GM10266 (cell line): ENCODE measurements around the gene SCN3B.

ENCODE experiments used
- DNase-seq: peaks from one replicate; pipeline ENCODE4 v3.0.0; 2012; ENCODE audit errors: extremely low spot score
- TF ChIP-seq, protein P1 (sequence below): IDR thresholded peaks from 2 replicates; pipeline ENCODE4 v1.5.1; 2012; ENCODE audit warnings: mild to moderate bottlenecking, low read depth; ENCODE audit not compliant: control insufficient read depth, insufficient read depth; ENCODE audit errors: missing control alignments

SCN3B gene

DNA sequence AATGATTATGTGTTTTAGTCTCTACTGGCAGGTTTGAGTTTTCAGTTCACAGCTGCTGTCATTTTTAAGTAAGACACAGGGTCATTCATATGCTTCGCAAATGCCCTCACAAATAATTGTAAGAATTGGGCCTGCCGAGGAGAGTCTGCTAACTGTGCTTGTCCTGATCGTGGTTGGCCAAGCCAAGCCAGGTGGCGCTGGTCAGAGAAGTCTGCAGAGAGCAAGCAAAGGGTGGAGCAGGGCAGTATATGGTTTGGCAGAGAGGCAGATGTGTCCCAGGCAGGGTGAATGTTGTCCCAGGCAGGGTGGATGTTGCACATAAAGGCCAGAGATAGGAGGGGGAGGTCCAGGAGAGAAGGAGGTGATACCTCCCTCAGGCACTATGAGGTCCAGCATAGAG, 52.7 kb downstream of the SCN3B start:
- no peak for DNase-seq
- TF ChIP-seq, protein P1, sequence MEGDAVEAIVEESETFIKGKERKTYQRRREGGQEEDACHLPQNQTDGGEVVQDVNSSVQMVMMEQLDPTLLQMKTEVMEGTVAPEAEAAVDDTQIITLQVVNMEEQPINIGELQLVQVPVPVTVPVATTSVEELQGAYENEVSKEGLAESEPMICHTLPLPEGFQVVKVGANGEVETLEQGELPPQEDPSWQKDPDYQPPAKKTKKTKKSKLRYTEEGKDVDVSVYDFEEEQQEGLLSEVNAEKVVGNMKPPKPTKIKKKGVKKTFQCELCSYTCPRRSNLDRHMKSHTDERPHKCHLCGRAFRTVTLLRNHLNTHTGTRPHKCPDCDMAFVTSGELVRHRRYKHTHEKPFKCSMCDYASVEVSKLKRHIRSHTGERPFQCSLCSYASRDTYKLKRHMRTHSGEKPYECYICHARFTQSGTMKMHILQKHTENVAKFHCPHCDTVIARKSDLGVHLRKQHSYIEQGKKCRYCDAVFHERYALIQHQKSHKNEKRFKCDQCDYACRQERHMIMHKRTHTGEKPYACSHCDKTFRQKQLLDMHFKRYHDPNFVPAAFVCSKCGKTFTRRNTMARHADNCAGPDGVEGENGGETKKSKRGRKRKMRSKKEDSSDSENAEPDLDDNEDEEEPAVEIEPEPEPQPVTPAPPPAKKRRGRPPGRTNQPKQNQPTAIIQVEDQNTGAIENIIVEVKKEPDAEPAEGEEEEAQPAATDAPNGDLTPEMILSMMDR, result no peak

DNA sequence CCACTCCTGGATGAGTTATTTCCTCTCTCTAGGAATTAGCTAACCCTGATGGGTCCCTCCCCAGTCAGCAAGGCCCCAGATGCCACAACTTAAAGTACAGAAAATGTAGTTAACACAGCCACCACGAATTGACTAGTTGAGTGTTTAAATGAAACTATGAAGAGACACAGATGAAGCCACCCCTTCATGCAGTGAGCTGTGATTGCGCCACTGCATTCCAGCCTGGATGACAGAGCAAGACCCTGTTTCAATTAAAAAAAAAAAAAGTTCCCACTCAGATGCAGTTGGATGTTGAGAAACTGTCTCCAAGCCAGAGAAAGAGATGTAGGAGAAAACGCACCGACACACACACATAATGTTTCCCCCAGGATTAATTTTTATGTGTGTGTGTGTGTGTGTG, 53.3 kb downstream of the SCN3B start:
- TF ChIP-seq, protein P1, result no peak
- DNase-seq, result no peak

DNA sequence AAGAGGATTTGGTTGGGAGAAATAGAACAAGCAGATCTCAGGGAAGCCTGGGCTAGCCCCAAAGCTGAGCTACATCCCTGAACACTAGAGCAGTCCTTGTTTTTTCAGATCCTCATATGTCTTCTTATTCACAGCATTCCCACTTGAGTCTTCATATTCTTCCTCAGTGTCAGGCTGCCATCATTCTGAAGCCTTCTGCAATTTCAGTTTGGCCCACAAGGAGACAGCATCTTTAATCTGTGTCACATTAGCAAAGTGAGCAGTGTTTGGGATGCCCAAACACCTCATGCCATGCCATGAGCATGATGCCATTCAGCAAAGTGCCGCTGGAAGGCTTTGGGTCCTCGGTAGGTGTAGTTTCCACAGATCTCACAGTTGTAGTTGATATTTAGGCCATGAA, 56.6 kb downstream of the SCN3B start:
- DNase-seq, result no peak
- TF ChIP-seq, protein P1, result no peak

DNA sequence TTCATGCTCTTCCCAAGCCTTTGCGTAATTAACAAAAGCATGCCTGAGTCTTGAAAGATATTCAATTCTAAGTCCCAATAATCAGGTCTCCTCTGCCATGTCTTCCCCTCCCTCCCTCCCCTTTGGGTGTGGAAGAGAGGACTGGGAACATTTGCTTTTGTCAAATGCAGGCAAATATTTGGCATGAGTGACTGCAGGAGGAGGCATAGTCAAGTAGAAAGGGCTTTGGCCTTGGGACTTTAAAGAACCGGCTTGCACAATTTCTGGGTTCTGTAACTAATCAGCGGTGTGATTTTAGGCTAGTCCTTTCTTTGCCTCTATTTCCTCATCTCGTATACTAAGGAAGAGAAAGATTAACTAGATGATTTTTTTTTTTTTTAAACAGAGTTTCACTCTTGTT, 59.5 kb downstream of the SCN3B start:
- no peak for DNase-seq
- TF ChIP-seq, protein P1, result no peak

DNA sequence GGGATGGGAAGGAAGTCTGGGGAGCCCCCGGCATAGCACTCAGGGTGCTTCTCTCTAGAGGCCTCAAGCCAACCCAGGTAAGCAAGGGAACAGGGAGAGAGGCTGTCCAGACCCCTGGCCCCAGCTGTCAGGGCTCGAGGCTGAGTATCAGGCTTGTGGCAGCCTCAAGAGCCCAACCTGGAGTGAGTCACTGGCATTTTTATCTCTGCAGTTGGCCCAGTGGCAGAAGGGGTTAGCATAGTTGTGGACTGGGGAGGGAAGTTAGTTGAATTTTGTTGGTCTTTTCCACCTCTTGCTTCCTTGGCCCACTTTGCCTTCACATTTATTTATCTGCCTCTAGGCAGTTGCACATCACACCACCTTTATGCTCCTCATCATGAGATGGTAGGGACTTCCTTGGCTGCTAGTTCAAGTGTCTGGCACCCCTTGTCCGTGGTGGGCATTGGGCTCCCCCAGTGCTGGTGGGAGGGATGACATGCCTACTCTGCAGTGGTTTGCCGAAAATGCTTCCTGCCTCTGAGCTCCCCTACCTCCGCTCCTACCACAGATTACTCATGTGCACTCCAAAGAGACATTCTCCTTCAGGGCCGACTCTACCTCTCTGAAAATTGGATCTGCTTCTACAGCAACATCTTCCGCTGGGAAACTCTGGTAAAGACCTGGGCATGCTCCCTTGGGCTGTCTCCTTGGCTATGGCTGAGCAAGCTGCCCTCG, 60.1 kb downstream of the SCN3B start:
- no peak for DNase-seq
- TF ChIP-seq, protein P1, result no peak

DNA sequence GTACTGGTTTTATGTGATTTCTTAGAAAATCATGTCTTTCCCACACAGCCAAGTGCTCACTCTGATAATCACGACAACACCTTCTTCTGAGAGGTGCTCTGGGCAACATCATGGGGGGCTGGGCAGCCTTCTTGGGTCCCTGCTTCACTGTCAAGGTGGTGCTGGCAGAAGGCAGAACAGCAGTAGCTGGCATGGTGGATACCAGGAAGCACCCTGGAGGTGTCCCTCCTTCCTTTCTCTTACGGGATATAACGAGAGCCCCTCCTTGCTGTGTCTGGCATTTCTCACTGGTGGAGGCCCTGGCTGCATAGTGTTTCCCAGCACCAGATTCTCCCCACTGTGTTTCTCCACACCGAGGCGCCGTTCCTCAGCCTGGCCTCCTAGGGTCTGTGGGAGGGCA, 60.9 kb downstream of the SCN3B start:
- TF ChIP-seq, protein P1, result no peak
- no peak for DNase-seq

DNA sequence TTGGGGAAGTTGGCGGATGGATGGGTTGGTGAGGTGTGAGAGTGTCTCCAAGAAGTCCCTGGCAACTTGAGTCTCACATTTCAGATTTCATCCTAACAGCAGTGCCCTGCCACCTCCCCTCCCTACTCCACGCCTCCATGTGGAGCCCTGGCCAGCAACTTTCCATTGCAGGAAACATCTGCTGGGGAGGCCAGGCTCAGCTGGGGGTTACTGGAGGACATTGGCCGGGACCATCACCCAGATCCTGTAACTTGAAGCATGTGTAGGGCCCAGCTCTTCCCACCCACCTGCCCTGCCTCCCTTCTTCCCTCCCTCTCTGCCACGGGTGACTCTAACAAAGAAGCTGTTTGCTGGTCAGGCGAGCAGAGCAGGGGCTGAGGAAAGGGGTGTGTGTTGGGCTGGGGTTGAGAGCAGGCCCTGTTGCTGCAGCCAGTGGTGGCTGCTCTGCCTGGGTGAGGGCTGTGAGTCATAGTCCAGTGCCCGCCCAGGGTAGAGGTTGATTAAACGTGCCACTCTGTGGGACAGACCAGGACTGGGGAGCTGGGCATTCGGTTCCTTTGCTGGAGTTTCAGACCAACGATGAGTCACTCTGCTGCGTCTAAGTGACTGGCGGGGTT, 64.0 kb downstream of the SCN3B start:
- DNase-seq, result no peak
- TF ChIP-seq, protein P1, result no peak
